Epithelial cell of proximal tubule (primary cell): ENCODE measurements around the gene CRACR2B. TPM values are rescaled to one million over a fixed set of nuclear protein-coding genes. Genes with fewer than 3 reads are reported as not detected.

Source experiments
- DNase-seq: peaks from one replicate; pipeline ENCODE4 v3.0.0-alpha.2; 2011; ENCODE audit warnings: low read depth
- H3K4me3 ChIP-seq: 2 replicates; pipeline ENCODE4 v1.5.1; 2011; ENCODE audit warnings: low read depth, mild to moderate bottlenecking, low read length
- CTCF ChIP-seq: conservative IDR thresholded peaks from 2 replicates; pipeline ENCODE4 v1.5.1; 2012; ENCODE audit warnings: low read depth, mild to moderate bottlenecking, low read length
- total RNA-seq: library from RNA; depleted of rRNA; stranded (reverse); fragments of >200 nt; gene quantifications from 2 replicates; pipeline ENCODE4 v1.2.3, GENCODE V29; 2015

CRACR2B gene
- total RNA-seq, 1 donor from 2014 or later: 55.7 TPM

- H3K4me3 ChIP-seq: no peak overlapping the region
- no peak for DNase-seq
- no peak for TF ChIP-seq CTCF
Measured at GRCh38 chr11:861105-861479, 33.4 kb downstream of the CRACR2B start.

GRCh38 chr11:862081-862661, 34.5 kb downstream of the CRACR2B start:
- no peak for DNase-seq
- TF ChIP-seq CTCF: no peak
- no peak overlapping the region for H3K4me3 ChIP-seq

GRCh38 chr11:862696-863022, 34.9 kb downstream of the CRACR2B start:
- H3K4me3 ChIP-seq: no peak overlapping the region
- no peak for TF ChIP-seq CTCF
- DNase-seq: no peak

- DNase-seq: no peak
- no peak for TF ChIP-seq CTCF
Measured at GRCh38 chr11:863023-863909, 35.5 kb downstream of the CRACR2B start.

GRCh38 chr11:863910-864827, 36.5 kb downstream of the CRACR2B start:
- TF ChIP-seq CTCF: no peak
- no peak for DNase-seq
- no peak overlapping the region for H3K4me3 ChIP-seq

More at GRCh38 chr11:863023-863909, 35.5 kb downstream of the CRACR2B start:
- H3K4me3 ChIP-seq: no peak overlapping the region

GRCh38 chr11:864898-865297, 37.2 kb downstream of the CRACR2B start:
- no peak for DNase-seq
- no peak for TF ChIP-seq CTCF
- H3K4me3 ChIP-seq: no peak overlapping the region
